Activated T-cell treated with anti-CD3 and anti-CD28 coated beads, Interleukin-2, amount 50 U/mL, for 24 hours (primary cell): ENCODE measurements around the gene SLC31A1.

ENCODE experiments used
- DNase-seq: peaks from one replicate; pipeline ENCODE4 v3.0.0-alpha.2; 2020
- H3K27ac Mint-ChIP-seq: 2 replicates; pipeline ENCODE4 v1.8.0; 2020; ENCODE audit warnings: mild to moderate bottlenecking, mixed read lengths
- H3K27me3 Mint-ChIP-seq: 2 replicates; pipeline ENCODE4 v1.8.0; 2020; ENCODE audit warnings: mixed read lengths
- H3K36me3 Mint-ChIP-seq: 2 replicates; pipeline ENCODE4 v1.8.0; 2020; ENCODE audit warnings: low read depth, mixed read lengths
- H3K4me1 Mint-ChIP-seq: 2 replicates; pipeline ENCODE4 v1.8.0; 2020; ENCODE audit warnings: low read depth, mixed read lengths
- H3K4me3 Mint-ChIP-seq: 2 replicates; pipeline ENCODE4 v1.8.0; 2020; ENCODE audit warnings: mild to moderate bottlenecking, moderate library complexity, mixed read lengths
- H3K9me3 Mint-ChIP-seq: 2 replicates; pipeline ENCODE4 v1.8.0; 2020; ENCODE audit warnings: mixed read lengths

The SLC31A1 gene

GRCh38 chr9:113221003-113221799 is at the start of gene SLC31A1, which contains the start of gene FKBP15:
Gene SLC31A1 (plus strand): TSS chr9:113221544. CDS start chr9:113256149, 34,605 bp downstream.
Gene FKBP15 (minus strand): TSS chr9:113221277. CDS start chr9:113221243, 34 bp downstream.
- H3K4me3 Mint-ChIP-seq = peak within 1 kb of the TSS; percentile 97
- H3K27me3 Mint-ChIP-seq = no peaks in the 10 kb centered on the region
- peak; percentile 98 for DNase-seq
- peak within 1 kb of the TSS; percentile 98 for H3K27ac Mint-ChIP-seq
- peaks cover 55% of the 10 kb centered on the region for H3K4me1 Mint-ChIP-seq
- no peaks in the 10 kb centered on the region for H3K9me3 Mint-ChIP-seq
- peaks cover 46% of the 10 kb centered on the region for H3K36me3 Mint-ChIP-seq

GRCh38 chr9:113173341-113173740 is 48.0 kb upstream of the SLC31A1 start:
- Mint-ChIP-seq H3K9me3 (peaks cover 7% of the 10 kb centered on the region), H3K36me3 (peaks cover 94% of the 10 kb centered on the region), H3K27ac (no peak overlapping the region), H3K4me1 (no peaks in the 10 kb centered on the region), H3K27me3 (no peaks in the 10 kb centered on the region), H3K4me3 (no peak overlapping the region)
- DNase-seq = no peak

GRCh38 chr9:113176803-113177202 is 44.5 kb upstream of the SLC31A1 start:
- H3K4me3 Mint-ChIP-seq = no peak overlapping the region
- DNase-seq = no peak
- no peak overlapping the region for H3K27ac Mint-ChIP-seq
- no peaks in the 10 kb centered on the region for H3K27me3 Mint-ChIP-seq
- H3K9me3 Mint-ChIP-seq = peaks cover 7% of the 10 kb centered on the region
- peaks cover 90% of the 10 kb centered on the region for H3K36me3 Mint-ChIP-seq
- no peaks in the 10 kb centered on the region for H3K4me1 Mint-ChIP-seq

- Mint-ChIP-seq H3K4me3 (no peak overlapping the region), H3K27me3 (no peaks in the 10 kb centered on the region), H3K27ac (no peak overlapping the region), H3K9me3 (peaks cover 7% of the 10 kb centered on the region), H3K36me3 (peaks cover 90% of the 10 kb centered on the region), H3K4me1 (no peaks in the 10 kb centered on the region)
- no peak for DNase-seq
These were observed 44.1 kb upstream of the SLC31A1 start for GRCh38 chr9:113177251-113177650.

- H3K9me3 Mint-ChIP-seq = no peaks in the 10 kb centered on the region
- H3K4me3 Mint-ChIP-seq = no peak overlapping the region
- H3K36me3 Mint-ChIP-seq = peaks cover 90% of the 10 kb centered on the region
- H3K27me3 Mint-ChIP-seq = no peaks in the 10 kb centered on the region
- no peak for DNase-seq
- no peak overlapping the region for H3K27ac Mint-ChIP-seq
- no peaks in the 10 kb centered on the region for H3K4me1 Mint-ChIP-seq
These were observed 43.3 kb upstream of the SLC31A1 start for GRCh38 chr9:113178087-113178486.

GRCh38 chr9:113179839-113180238 is 41.5 kb upstream of the SLC31A1 start:
- Mint-ChIP-seq H3K4me3 (no peak overlapping the region), H3K27me3 (no peaks in the 10 kb centered on the region), H3K4me1 (no peaks in the 10 kb centered on the region), H3K36me3 (peaks cover 93% of the 10 kb centered on the region), H3K9me3 (no peaks in the 10 kb centered on the region), H3K27ac (no peak overlapping the region)
- no peak for DNase-seq

- no peaks in the 10 kb centered on the region for H3K4me1 Mint-ChIP-seq
- H3K27me3 Mint-ChIP-seq = no peaks in the 10 kb centered on the region
- DNase-seq = no peak
- peaks cover 93% of the 10 kb centered on the region for H3K36me3 Mint-ChIP-seq
- no peak overlapping the region for H3K27ac Mint-ChIP-seq
- no peak overlapping the region for H3K4me3 Mint-ChIP-seq
- H3K9me3 Mint-ChIP-seq = no peaks in the 10 kb centered on the region
These were observed 40.2 kb upstream of the SLC31A1 start for GRCh38 chr9:113181165-113181564.

GRCh38 chr9:113183956-113184488 is 37.3 kb upstream of the SLC31A1 start:
- H3K4me1 Mint-ChIP-seq = no peaks in the 10 kb centered on the region
- no peak overlapping the region for H3K27ac Mint-ChIP-seq
- H3K27me3 Mint-ChIP-seq = no peaks in the 10 kb centered on the region
- no peak overlapping the region for H3K4me3 Mint-ChIP-seq
- no peaks in the 10 kb centered on the region for H3K9me3 Mint-ChIP-seq
- no peak for DNase-seq
- peaks cover 96% of the 10 kb centered on the region for H3K36me3 Mint-ChIP-seq

- H3K27me3 Mint-ChIP-seq = no peaks in the 10 kb centered on the region
- no peak for DNase-seq
- no peaks in the 10 kb centered on the region for H3K9me3 Mint-ChIP-seq
- H3K4me3 Mint-ChIP-seq = no peak overlapping the region
- peak overlapping the region; percentile 51 for H3K27ac Mint-ChIP-seq
- peaks cover 94% of the 10 kb centered on the region for H3K36me3 Mint-ChIP-seq
- H3K4me1 Mint-ChIP-seq = no peaks in the 10 kb centered on the region
These were observed 36.8 kb upstream of the SLC31A1 start for GRCh38 chr9:113184539-113184938.

- DNase-seq = no peak
- H3K27me3 Mint-ChIP-seq = no peaks in the 10 kb centered on the region
- H3K4me1 Mint-ChIP-seq = no peaks in the 10 kb centered on the region
- no peak overlapping the region for H3K27ac Mint-ChIP-seq
- peaks cover 93% of the 10 kb centered on the region for H3K36me3 Mint-ChIP-seq
- H3K4me3 Mint-ChIP-seq = no peak overlapping the region
- H3K9me3 Mint-ChIP-seq = no peaks in the 10 kb centered on the region
These were observed 36.1 kb upstream of the SLC31A1 start for GRCh38 chr9:113185271-113185670.

GRCh38 chr9:113186137-113186755 is 35.1 kb upstream of the SLC31A1 start:
- DNase-seq = no peak
- no peaks in the 10 kb centered on the region for H3K4me1 Mint-ChIP-seq
- no peak overlapping the region for H3K4me3 Mint-ChIP-seq
- H3K36me3 Mint-ChIP-seq = peaks cover 91% of the 10 kb centered on the region
- H3K9me3 Mint-ChIP-seq = no peaks in the 10 kb centered on the region
- H3K27ac Mint-ChIP-seq = peak overlapping the region; percentile 50
- H3K27me3 Mint-ChIP-seq = no peaks in the 10 kb centered on the region

GRCh38 chr9:113187929-113188595 is 33.3 kb upstream of the SLC31A1 start:
- Mint-ChIP-seq H3K9me3 (no peaks in the 10 kb centered on the region), H3K4me3 (no peak overlapping the region), H3K27me3 (no peaks in the 10 kb centered on the region), H3K4me1 (no peaks in the 10 kb centered on the region), H3K36me3 (peaks cover 90% of the 10 kb centered on the region), H3K27ac (peak overlapping the region; percentile 2)
- no peak for DNase-seq

- H3K36me3 Mint-ChIP-seq = peaks cover 79% of the 10 kb centered on the region
- H3K4me1 Mint-ChIP-seq = peaks cover 2% of the 10 kb centered on the region
- no peak for DNase-seq
- no peak overlapping the region for H3K27ac Mint-ChIP-seq
- no peak overlapping the region for H3K4me3 Mint-ChIP-seq
- H3K9me3 Mint-ChIP-seq = no peaks in the 10 kb centered on the region
- no peaks in the 10 kb centered on the region for H3K27me3 Mint-ChIP-seq
These were observed 28.9 kb upstream of the SLC31A1 start for GRCh38 chr9:113192455-113192854.

- Mint-ChIP-seq H3K4me1 (peaks cover 10% of the 10 kb centered on the region), H3K36me3 (peaks cover 89% of the 10 kb centered on the region), H3K4me3 (no peak overlapping the region), H3K27ac (no peak overlapping the region), H3K9me3 (no peaks in the 10 kb centered on the region), H3K27me3 (no peaks in the 10 kb centered on the region)
- no peak for DNase-seq
These were observed 21.5 kb upstream of the SLC31A1 start for GRCh38 chr9:113199683-113200329.
